Retina (tissue), 1 donor: ENCODE results near the gene CENPC.
"Not testable (repeated sequence)": the region's sequence is repeated elsewhere in the genome, so short reads cannot be mapped to it uniquely, and the experiment has no call there.

ENCODE experiments used
- DNase-seq: peaks from one replicate; pipeline ENCODE4 v3.0.0-alpha.2; 2016

CENPC gene

GRCh38 chr4:67550857-67551256 lies 5.6 kb upstream of the CENPC start:
- DNase-seq, result no peak

GRCh38 chr4:67550451-67550850 lies 5.1 kb upstream of the CENPC start:
- no peak for DNase-seq

GRCh38 chr4:67549123-67549522 lies 3.8 kb upstream of the CENPC start:
- no peak for DNase-seq

GRCh38 chr4:67546971-67547370 lies 1.7 kb upstream of the CENPC start:
- no peak for DNase-seq

GRCh38 chr4:67546004-67546356 lies 677 bp upstream of the CENPC start:
- DNase-seq, result no peak

- DNase-seq, result no peak
Observed at GRCh38 chr4:67542076-67542475, 3.2 kb downstream of the CENPC start.

- no peak for DNase-seq
Observed at GRCh38 chr4:67539830-67540229, 5.5 kb downstream of the CENPC start.

- no peak for DNase-seq
Observed at GRCh38 chr4:67535280-67535840, 9.9 kb downstream of the CENPC start.

- DNase-seq, result no peak
Observed at GRCh38 chr4:67533112-67533511, 12.2 kb downstream of the CENPC start.

GRCh38 chr4:67532397-67532796 lies 12.9 kb downstream of the CENPC start:
- DNase-seq, result not testable (repeated sequence)

GRCh38 chr4:67531379-67531962 lies 13.8 kb downstream of the CENPC start:
- no peak for DNase-seq

GRCh38 chr4:67524140-67524539 lies 21.2 kb downstream of the CENPC start:
- DNase-seq, result not testable (repeated sequence)

- no peak for DNase-seq
Observed at GRCh38 chr4:67522851-67523671, 22.2 kb downstream of the CENPC start.

- no peak for DNase-seq
Observed at GRCh38 chr4:67522230-67522629, 23.1 kb downstream of the CENPC start.

GRCh38 chr4:67521506-67521905 lies 23.8 kb downstream of the CENPC start:
- no peak for DNase-seq

- DNase-seq, result no peak
Observed at GRCh38 chr4:67520141-67520540, 25.2 kb downstream of the CENPC start.

- DNase-seq, result no peak
Observed at GRCh38 chr4:67512501-67512900, 32.8 kb downstream of the CENPC start.

- no peak for DNase-seq
Observed at GRCh38 chr4:67500373-67500772, 44.9 kb downstream of the CENPC start.

GRCh38 chr4:67499799-67500198 lies 45.5 kb downstream of the CENPC start:
- no peak for DNase-seq

GRCh38 chr4:67483868-67484602 lies 61.3 kb downstream of the CENPC start:
- no peak for DNase-seq

- no peak for DNase-seq
Observed at GRCh38 chr4:67480810-67481209, 64.5 kb downstream of the CENPC start.

GRCh38 chr4:67475155-67475554 lies 70.1 kb downstream of the CENPC start:
- no peak for DNase-seq

- DNase-seq, result no peak
Observed at GRCh38 chr4:67470871-67471270, 74.4 kb downstream of the CENPC start.

- no peak for DNase-seq
Observed at GRCh38 chr4:67468830-67469229, 76.5 kb downstream of the CENPC start.
